B cell (primary cell): Measurements from ENCODE around the gene CD81.

Experiments
- CTCF ChIP-seq: fragments of 200-600 bp; IDR thresholded peaks from one replicate; pipeline ENCODE4 v1.8.0; 2022; ENCODE audit warnings: antibody characterized with exemption, mild to moderate bottlenecking
- EZH2 ChIP-seq: IDR thresholded peaks from 2 replicates; pipeline ENCODE4 v1.6.1; 2012; ENCODE audit warnings: borderline replicate concordance, low read depth, mild to moderate bottlenecking, moderate library complexity, low read length; ENCODE audit not compliant: insufficient read depth, poor library complexity, severe bottlenecking

DNA sequence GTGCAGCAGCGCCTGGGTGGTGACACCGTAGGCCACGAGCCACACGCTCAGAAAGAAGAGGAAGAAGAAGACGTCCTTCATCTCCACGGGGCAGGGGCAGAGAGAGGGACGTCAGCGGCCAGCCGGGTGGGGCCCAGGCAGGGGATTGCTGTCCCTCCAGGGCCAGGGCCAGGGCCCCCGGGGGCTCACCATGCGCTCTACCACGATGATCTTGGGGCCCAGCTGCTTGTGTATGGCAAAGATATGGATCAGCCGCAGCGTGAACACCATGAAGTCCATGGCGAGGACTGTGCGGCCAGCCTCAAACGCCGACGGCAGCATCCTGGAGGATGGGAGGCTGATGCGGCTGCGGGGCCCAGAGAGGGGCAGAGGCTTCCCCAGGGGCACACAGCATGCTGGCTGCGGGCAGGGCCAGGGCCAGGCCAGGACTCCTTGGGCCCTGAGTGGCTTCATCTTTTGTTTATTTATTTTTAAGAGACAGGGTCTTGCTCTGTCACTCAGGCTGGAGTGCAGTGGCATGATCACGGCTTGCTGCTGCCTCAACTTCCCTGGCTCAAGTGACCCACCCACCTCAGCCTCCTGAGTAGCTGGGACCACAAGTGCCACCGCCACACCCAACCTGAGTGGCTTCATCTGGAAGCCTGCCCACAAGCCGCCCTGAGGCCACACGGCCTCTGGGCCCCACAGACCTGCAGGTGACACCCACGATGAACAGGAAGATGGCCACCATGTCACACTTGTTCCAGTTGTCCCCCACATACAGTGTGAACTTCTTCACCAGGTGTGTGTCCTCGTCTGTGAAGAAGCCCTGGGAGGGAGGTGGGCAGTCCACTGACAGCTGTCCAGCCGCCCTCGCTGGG is 34.6 kb downstream of the CD81 start:
- TF ChIP-seq CTCF: no peak
- TF ChIP-seq EZH2: no peak
